NK-92 treated with Interleukin-12 subunit alpha and Interleukin-12 subunit beta, amount 100 ng/mL, for 24 hours (cell line): ENCODE measurements around the gene NPM1.
"Not testable (repeated sequence)": the region's sequence is repeated elsewhere in the genome, so short reads cannot be mapped to it uniquely, and the experiment has no call there.

Source experiments
- DNase-seq: peaks from one replicate; lab custom pipeline; 2025; lab: John Stamatoyannopoulos, UW

NPM1 gene

DNA sequence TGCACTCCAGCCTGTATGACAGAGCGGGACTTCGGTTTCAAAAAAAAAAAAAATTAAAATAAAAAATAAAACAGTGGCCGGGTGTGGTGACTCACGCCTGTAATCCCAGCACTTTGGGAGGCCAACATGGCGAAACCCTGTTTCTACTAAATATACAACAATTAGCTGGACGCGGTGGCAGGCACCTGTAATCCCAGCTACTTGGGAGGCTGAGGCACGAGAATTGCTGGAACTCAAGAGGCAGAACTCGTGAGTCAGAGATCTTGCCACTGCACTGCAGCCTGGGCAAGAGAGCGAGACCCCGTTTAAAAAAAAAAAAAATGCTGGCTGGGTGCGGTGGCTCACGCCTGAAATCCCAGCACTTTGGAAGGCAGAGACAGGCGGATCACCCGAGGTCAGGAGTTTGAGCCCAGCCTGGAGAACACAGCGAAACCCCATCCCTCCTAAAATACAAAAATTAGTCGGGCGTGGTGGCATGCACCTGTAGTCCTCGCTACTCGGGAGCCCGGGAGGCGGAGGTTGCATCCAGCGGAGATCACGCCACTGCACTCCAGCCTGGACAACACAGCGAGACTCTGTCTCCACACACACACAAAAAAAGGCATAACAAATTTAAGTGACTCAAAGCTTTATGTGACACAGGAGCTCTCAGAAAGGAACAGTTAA lies 1.5 kb upstream of the NPM1 start:
- DNase-seq, result no peak

DNA sequence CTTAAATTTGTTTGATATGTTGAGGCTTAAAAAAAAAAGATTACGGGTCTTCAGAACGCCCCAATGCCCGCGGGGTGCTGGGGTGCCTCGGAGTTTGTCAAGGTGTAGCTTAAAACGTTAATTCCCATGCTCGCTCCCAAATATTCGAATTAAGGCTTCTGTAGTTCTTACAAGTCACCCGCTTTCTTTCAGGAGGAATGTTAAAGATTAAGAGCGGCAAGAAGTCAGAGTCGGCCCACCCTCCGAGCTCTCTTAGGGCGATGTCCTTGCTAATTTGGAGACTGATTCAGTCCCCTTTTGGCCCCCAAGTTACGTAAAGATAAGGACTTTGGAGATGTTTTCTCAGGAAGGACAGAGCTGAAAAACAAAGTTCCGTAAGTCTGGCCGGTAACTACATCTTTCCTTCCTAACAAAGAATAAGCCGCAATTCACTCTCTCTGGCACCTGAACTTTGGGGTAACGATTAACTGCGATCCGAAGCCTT lies 746 bp upstream of the NPM1 start:
- DNase-seq, result no peak

GRCh38 chr5:171387970-171388815 lies 544 bp downstream of the NPM1 start:
- DNase-seq, result peak; percentile 90

DNA sequence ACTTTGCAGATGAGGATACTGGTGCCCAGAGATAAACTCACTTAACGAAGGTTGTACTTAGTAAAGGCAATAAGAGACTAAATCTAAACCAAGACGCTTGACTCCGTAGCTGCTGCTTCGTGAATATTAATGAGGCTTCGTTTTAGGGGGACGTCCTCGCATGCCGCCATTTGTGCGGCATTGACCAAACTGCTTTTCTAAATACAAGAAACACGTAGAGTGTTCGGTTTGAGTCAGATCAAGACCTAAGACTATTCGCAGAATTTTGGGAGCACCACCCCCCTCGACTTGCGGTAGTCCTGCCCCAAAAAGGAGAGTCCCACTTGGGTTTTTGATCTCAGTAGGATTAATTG lies 1.1 kb downstream of the NPM1 start:
- no peak for DNase-seq

DNA sequence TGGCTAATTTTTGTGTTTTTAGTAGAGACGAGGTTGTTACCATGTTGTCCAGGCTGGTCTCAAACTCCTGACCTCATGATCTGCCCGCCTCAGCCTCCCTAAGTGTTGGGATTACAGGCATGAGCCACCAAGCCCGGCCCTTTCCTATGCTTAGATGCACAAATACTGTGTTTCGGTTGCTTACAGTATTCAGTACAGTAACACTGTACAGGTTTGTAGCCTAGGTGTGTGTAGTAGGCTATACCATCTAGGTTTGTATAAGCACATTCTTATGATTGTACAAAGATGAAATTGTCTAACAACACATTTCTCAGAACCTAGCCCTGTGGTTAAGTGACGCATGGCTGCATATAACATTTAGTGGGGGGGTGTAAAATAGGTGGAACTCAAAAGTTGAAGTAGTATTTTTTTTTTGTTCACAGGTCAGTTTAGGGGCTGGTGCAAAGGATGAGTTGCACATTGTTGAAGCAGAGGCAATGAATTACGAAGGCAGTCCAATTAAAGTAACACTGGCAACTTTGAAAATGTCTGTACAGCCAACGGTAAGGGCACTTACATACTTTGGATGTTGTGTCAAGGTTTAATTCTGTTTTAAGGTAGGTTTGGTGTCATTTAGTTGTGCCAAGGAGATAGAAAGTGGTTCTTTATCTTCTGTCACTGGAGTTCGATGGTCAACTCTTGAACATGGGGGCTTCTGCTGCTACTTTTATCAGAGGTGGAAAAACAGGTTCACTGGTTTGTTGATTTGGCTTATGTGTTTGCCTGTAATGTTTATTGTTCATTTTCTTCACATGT lies 3.4 kb downstream of the NPM1 start:
- no peak for DNase-seq

DNA sequence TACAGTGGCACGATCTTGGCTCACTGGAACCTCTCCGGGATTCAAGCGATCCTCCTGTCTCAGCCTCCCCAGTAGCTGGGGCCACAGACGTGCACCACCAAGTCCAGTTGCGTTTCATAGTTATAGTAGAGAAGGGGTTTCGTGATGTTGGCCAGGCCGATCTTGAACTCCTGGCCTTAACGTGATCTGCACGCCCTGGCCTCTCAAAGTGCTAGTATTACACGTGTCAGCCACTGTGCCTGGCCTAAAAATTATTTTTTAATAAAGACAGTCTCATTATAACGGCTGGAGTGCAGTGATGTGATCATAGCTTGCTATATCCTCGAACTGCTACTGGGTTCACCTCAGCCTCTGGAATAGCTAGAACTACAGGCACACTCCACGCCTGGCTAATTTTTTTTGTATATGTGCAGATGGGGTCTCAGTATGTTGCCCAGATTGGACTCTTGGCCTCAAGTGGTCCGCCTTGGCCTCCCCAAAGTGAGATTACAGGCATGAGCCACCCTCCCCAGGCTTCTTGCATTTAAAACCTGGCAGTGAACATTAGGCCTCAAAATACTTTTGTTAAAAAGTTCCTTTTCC lies 4.4 kb downstream of the NPM1 start:
- DNase-seq, result no peak

DNA sequence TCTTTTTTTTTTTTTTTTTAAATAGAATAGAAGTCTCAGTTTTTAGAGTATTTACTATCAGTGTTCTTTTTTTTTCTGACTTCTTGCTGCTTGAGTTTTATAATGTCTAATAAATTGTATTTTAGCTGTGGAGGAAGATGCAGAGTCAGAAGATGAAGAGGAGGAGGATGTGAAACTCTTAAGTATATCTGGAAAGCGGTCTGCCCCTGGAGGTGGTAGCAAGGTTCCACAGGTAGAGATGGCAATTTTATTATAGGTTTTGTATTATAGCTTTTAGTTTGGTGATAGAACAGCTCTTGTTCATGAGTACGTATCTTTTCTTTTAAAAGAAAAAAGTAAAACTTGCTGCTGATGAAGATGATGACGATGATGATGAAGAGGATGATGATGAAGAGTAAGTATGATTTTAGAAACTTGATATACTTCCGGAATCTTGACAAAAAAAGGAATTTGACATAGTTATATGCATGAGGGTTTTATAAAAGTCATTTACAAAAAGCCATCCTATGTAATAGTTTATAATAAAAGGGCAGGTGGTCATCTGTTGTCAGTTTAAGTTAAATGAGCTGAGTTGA lies 5.0 kb downstream of the NPM1 start:
- DNase-seq, result no peak

DNA sequence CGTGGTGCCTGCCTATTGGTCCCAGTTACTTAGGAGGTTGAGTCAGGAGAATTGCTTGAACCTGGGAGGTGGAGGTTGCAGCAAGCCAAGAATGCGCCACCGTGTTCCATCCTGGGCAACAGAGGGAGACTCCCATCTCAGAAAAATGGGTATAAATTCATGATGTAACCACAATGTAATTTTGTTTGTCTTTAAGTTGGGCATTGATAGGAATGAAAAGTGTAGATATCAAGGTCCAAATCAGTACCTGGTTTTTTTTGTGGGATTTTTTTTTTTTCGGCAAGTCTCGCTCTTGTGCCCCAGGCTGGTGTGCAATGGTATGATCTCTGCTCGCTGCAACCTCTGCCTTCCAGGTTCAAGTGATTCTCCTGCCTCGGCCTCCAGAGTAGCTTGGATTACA lies 7.4 kb downstream of the NPM1 start:
- DNase-seq, result no peak

- not testable (repeated sequence) for DNase-seq
These were observed 8.9 kb downstream of the NPM1 start for GRCh38 chr5:171396583-171396982.

DNA sequence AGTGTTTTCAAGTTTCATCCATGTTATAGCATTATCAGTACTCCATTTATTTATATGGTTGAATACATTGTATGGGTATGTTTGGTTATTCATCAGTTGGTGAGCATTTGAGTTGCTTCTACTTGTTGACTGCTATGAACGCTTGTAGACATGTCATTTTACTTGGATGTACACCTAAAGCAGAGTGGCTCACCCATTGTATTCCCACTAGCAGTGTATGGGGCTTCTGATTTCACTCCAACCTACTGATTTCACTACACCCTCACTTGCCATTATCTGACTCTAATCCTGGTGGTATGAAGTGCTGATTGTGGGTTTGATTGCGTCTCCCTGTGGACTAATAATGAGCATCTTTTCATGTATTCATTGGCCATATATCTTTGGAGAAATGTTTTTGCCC lies 9.5 kb downstream of the NPM1 start:
- no peak for DNase-seq

DNA sequence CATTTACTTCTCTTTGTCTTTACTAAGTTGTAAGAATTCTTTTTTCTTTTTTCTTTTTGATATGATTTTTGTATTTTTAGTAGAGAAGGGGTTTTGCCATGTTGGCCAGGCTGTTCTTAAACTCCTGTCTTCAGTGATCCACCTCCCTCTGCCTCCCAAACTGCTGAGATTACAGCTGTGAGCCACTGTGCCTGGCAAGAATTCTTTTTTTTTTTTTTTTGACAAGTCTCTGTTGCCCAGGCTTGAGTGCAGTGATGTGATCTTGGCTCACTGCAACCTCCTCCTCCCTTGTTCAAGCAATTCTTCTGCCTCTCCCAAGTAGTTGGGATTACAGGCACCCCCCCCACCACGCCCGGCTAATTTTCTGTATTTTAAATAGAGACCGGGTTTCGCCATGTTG lies 9.9 kb downstream of the NPM1 start:
- DNase-seq, result no peak

- DNase-seq, result not testable (repeated sequence)
These were observed 11.0 kb downstream of the NPM1 start for GRCh38 chr5:171398660-171399059.

DNA sequence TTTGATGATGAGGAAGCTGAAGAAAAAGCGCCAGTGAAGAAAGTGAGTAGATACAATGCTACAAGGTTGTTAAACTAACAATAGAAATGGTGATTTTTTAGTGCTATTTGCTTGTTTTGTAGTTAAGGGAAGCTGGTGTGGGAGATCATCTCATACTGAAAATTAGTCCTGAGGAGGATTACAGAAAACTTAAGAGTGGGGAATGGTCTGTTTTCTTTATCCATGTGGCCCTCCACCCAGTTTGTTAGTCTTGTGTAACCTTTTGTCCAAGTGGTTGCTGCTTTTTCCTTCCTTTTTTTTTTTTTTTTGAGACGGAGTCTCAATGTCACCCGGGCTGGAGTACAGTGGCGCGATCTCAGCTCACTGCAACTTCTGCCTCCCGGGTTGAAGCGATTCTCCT lies 12.5 kb downstream of the NPM1 start:
- no peak for DNase-seq

- no peak for DNase-seq
These were observed 13.7 kb downstream of the NPM1 start for GRCh38 chr5:171401167-171401947.

DNA sequence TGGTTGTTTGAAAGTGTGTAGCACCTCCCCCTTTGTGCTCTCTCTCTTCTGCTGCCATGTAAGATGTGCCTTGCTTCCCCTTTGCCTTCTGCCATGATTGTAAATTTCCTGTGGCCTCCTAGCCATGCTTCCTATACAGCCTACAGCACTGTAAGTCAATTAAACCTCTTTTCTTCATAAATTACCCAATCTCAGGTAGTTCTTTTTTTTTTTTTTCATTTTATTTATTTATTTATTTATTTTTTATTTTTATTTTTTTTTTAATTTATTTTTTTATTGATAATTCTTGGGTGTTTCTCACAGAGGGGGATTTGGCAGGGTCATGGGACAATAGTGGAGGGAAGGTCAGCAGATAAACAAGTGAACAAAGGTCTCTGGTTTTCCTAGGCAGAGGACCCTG lies 15.1 kb downstream of the NPM1 start:
- DNase-seq, result not testable (repeated sequence)

- DNase-seq, result no peak
These were observed 18.0 kb downstream of the NPM1 start for GRCh38 chr5:171405615-171406014.

DNA sequence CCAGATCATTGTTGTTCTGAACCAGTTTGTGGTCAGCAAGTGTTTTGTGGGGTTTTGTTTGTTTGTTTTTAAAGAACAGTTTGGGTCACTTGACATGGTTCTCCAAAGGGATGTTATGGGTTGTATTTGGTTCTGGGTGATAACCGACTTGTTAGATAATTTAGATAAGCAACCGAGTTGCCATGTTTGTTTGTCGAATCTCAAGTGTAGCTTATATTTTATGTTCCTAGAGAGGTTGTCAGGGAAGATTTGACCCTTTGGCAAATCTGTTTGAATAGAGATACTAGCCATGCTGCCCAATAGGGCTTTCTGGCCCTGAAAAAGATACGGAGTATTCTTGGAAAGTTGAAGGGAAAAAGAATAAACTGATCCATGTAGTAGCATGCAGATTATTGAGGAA lies 19.6 kb downstream of the NPM1 start:
- no peak for DNase-seq

- no peak for DNase-seq
These were observed 21.8 kb downstream of the NPM1 start for GRCh38 chr5:171409164-171410136.

- no peak for DNase-seq
These were observed 22.5 kb downstream of the NPM1 start for GRCh38 chr5:171410181-171410580.

DNA sequence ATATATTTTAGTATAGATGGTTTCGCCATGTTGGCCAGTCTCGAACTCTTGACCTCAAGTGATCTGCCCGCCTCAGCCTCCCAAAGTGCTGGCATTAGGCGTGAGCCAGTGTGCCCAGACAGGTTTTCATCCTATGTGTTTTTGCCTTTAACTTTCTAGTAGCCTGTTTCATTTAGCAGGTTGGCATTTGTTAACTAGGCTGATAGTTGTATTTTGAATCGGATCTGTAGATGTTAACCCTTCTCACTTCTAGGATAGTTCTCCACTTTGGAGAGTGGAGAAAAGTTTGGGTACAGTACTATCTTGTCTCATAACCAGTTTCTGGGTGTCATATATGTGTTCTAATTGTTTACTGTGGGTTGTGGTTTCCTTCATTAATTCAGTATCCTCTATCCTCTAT lies 24.5 kb downstream of the NPM1 start:
- DNase-seq, result no peak
